Measurements from ENCODE around the gene LRG1. TPM values are rescaled to one million over a fixed set of nuclear protein-coding genes. Genes with fewer than 3 reads are reported as not detected.

The LRG1 gene
- total RNA-seq, 4 donors from 2014 or later: 0.65 to 2.0 (median 1.3) TPM

DNA sequence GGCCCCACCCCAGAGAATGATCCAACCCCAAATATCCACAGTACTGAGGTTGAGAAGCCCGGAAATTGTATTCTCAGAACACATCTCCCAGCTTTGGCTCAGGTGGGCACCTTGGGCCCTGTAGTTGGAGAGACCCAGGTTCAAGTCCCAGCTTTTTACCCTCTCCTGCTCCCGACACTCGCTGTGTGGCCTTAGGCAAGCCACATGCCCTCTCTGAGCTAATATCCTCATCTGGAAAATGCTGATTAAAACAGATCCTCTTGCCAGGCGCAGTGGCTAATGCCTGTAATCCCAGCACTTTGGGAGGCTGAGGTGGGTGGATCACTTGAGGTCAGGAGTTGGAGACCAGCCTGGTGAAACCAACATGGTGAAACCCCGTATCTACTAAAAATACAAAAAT is 24.1 kb downstream of the LRG1 start:
- TF ChIP-seq, protein P1, sequence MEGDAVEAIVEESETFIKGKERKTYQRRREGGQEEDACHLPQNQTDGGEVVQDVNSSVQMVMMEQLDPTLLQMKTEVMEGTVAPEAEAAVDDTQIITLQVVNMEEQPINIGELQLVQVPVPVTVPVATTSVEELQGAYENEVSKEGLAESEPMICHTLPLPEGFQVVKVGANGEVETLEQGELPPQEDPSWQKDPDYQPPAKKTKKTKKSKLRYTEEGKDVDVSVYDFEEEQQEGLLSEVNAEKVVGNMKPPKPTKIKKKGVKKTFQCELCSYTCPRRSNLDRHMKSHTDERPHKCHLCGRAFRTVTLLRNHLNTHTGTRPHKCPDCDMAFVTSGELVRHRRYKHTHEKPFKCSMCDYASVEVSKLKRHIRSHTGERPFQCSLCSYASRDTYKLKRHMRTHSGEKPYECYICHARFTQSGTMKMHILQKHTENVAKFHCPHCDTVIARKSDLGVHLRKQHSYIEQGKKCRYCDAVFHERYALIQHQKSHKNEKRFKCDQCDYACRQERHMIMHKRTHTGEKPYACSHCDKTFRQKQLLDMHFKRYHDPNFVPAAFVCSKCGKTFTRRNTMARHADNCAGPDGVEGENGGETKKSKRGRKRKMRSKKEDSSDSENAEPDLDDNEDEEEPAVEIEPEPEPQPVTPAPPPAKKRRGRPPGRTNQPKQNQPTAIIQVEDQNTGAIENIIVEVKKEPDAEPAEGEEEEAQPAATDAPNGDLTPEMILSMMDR (IDR thresholded peaks at IDR 0.05; ENCODE audit: low read depth): no peak

DNA sequence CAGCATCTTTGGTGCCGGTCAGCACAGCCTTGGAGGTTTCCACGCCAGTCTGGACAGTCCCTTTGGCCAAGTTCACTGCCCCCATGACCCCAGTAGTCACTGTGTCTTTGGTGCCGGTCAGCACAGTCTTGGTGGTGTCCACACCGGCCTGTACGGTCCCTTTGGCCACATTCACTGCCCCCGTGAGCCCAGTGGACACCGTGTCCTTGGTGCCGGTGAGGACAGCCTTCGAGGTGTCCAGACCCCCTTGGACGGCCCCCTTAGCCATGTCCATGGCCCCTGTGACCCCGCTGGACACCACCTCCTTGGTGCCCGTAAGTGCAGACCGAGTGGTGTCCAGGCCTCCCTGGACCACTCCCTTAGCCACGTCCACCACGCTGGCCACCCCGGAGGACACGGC is 26.6 kb downstream of the LRG1 start:
- TF ChIP-seq, protein P1 (IDR thresholded peaks at IDR 0.05; ENCODE audit: low read depth): no peak

DNA sequence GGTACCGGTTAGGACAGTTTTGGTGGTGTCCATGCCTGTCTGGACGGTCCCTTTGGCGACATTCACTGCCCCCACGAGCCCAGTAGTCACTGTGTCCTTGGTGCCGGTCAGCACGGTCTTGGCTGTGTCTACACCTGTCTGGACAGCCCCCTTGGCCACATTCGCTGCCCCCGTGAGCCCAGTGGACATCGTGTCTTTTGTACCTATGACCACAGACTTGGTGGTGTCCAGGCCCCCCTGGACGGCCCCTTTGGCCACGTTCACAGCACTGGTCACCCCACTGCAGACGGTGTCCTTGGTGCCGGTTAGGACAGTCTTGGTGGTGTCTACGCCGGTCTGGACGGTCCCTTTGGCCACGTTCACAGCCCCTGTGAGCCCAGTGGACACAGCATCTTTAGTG is 27.8 kb downstream of the LRG1 start:
- TF ChIP-seq, protein P1 (IDR thresholded peaks at IDR 0.05; ENCODE audit: low read depth): no peak

DNA sequence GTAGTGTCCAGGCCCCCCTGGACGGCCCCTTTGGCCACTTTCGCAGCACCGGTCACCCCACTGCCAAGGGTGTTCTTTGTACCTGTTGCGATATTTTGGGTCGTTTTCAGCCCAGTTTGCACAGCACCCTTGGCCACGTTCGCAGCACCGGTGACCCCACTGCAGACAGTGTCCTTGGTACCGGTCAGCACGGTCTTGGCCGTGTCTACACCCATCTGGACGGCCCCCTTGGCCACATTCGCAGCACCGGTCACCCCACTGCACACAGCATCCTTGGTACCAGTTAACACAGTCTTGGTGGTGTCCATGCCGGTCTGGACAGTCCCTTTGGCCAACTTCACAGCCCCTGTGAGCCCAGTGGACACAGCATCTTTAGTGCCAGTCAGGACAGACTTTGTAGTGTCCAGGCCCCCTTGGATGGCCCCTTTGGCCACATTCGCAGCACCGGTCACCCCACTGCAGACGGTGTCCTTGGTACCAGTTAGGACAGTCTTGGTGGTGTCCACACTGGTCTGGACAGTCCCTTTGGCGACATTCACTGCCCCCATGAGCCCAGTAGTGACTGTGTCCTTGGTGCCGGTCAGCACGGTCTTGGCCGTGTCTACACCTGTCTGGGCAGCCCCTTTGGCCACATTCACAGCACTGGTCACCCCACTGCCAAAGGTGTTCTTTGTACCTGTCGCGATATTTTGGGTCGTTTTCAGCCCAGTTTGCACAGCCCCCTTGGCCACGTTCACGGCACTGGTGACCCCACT is 28.4 kb downstream of the LRG1 start:
- TF ChIP-seq, protein P1 (IDR thresholded peaks at IDR 0.05; ENCODE audit: low read depth): no peak

DNA sequence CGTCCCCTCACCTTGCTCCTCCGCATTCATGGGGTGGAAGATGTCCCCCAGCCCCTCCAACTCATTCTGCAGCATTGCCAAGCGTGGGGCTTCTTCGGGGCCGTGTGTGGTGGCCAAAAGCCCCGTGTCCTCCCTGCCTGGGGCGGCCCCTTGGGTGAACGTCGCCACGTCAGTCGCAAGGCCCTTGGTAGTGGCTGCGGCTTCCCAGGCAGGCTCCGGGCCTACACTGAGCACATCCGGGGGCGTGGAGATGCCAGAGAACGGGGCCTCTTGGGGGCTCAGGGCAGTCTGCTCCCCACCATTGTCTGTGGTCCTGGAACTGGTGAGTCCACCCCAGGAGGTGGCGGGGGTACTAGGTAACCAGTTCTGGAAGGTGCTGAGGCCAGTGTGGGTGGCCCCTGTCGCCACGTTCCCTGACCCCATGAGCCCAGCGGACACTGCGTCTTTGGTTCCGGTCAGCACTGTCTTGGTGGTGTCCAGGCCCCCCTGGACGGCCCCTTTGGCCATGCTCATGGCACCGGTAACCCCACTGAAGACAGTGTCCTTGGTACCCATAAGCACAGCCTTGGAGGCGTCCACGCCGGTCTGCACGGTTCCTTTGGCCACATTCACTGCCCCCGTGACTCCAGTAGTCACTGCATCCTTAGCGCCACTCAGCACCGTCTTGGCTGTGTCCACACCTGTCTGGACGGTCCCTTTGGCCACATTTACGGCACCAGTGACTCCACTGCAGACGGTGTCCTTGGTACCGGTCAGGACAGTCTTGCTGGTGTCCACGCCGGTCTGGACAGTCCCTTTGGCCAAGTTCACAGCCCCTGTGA is 29.2 kb downstream of the LRG1 start:
- TF ChIP-seq, protein P1 (IDR thresholded peaks at IDR 0.05; ENCODE audit: low read depth): no peak

DNA sequence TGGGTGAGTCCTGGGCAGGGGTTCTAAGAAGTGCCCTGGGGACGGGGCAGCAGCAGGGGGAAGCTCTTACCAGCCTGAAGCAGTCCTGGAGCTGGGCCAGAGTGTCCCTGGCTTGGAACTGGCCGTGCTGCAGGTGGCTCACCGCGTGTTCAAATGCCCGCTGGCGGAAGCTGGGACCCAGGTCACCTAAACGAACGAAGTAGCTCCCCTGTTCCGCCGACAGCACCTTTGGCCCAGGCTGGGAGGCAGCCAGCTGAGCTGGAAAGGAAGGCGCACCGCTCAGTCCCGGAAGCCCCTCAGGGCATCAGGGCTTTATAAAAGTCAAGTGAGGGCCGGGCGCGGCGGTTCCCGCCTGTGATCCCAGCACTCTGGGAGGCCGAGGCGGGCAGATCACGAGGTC is 31.1 kb downstream of the LRG1 start:
- TF ChIP-seq, protein P1 (IDR thresholded peaks at IDR 0.05; ENCODE audit: low read depth): no peak

DNA sequence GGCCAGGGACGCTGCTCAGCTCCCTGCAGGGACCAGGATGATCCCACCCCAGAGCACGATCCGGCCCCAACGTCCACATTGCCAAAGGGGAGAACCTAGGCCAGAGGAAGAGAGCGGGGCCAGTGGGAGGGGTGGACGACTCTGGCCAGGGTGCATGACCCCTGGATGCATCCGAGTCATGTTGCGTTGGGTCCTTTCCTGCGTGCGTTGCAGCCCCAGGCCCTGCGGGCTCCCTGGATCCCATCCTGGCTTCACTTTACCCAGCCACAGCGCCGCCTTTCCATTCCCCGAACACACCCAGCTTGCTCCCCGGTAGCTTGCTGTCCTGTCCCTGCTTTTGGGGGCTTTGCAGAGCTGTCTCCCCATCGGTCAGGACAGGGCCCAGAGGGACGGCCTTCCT is 32.0 kb downstream of the LRG1 start:
- TF ChIP-seq, protein P1 (IDR thresholded peaks at IDR 0.05; ENCODE audit: low read depth): no peak
